H7 (cell line): ENCODE measurements around the gene VAPB. TPM values are rescaled to one million over a fixed set of nuclear protein-coding genes. Genes with fewer than 3 reads are reported as not detected.

Source experiments
- DNase-seq: peaks from one replicate; pipeline ENCODE4 v3.0.0; 2012
- H3K27me3 ChIP-seq: 2 replicates; pipeline ENCODE4 v1.6.0; 2011; ENCODE audit warnings: mild to moderate bottlenecking, low read length; ENCODE audit not compliant: control insufficient read depth, insufficient read depth
- H3K36me3 ChIP-seq: replicated peaks from 2 replicates; pipeline ENCODE4 v1.5.1; 2011; ENCODE audit warnings: low read length; ENCODE audit not compliant: control insufficient read depth, insufficient read depth
- H3K4me3 ChIP-seq: 2 replicates; pipeline ENCODE4 v1.5.1; 2011; ENCODE audit warnings: low read depth, mild to moderate bottlenecking, control low read depth, low read length, moderate library complexity; ENCODE audit not compliant: insufficient read depth
- total RNA-seq: library from RNA; depleted of rRNA; stranded (reverse); fragments of >200 nt; shearing (Covaris generic); gene quantifications from 2 replicates; pipeline ENCODE4 v1.2.3, GENCODE V29; 2014; rRNA removed

VAPB gene
- total RNA-seq, 1 experiment from 2014 or later, result 14.0 TPM

- DNase-seq, result no peak
- Histone ChIP-seq H3K27me3 (no peaks in the 10 kb centered on the region), H3K36me3 (no peaks in the 10 kb centered on the region), H3K4me3 (no peak overlapping the region)
These were observed 106.8 kb downstream of the VAPB start for GRCh38 chr20:58495623-58496428.

GRCh38 chr20:58496429-58496769 lies 107.4 kb downstream of the VAPB start:
- H3K4me3 ChIP-seq, result no peak overlapping the region
- H3K27me3 ChIP-seq, result no peaks in the 10 kb centered on the region
- DNase-seq, result no peak

DNA sequence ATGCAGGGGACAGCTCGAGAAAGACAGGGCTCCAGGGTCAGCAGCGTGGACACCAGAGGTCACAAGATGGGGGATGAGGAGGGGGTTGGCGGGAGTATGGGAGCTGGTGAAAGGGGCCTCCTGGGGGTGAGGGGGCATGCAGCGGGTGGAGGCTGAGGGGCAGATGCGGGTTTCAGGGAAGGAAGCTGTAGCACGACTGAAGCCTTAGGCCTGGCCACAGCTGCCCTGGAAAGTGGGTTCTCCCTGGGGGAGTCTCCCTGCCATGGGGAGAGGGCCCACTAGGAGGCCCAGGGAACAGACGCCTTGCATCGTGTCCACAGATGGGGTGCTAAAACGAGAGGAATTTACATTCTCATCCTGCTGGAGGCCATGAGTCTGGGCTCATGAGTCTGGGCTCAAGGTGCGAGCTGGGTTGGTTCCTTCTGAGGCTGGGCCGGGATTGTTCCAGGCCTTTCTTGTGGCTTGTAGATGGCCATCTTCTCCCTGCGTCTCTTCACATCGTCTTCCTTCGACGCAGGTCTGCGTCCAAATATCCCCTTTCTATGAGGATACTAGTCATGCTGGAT lies 108.1 kb downstream of the VAPB start:
- peak; percentile 32 for DNase-seq
- Histone ChIP-seq H3K27me3 (no peaks in the 10 kb centered on the region), H3K4me3 (no peak overlapping the region), H3K36me3 (no peaks in the 10 kb centered on the region)

More at GRCh38 chr20:58496429-58496769, 107.4 kb downstream of the VAPB start:
- no peaks in the 10 kb centered on the region for H3K36me3 ChIP-seq

- no peak for DNase-seq
- Histone ChIP-seq H3K36me3 (no peaks in the 10 kb centered on the region), H3K4me3 (no peak overlapping the region), H3K27me3 (no peaks in the 10 kb centered on the region)
These were observed 108.9 kb downstream of the VAPB start for GRCh38 chr20:58497724-58498469.

DNA sequence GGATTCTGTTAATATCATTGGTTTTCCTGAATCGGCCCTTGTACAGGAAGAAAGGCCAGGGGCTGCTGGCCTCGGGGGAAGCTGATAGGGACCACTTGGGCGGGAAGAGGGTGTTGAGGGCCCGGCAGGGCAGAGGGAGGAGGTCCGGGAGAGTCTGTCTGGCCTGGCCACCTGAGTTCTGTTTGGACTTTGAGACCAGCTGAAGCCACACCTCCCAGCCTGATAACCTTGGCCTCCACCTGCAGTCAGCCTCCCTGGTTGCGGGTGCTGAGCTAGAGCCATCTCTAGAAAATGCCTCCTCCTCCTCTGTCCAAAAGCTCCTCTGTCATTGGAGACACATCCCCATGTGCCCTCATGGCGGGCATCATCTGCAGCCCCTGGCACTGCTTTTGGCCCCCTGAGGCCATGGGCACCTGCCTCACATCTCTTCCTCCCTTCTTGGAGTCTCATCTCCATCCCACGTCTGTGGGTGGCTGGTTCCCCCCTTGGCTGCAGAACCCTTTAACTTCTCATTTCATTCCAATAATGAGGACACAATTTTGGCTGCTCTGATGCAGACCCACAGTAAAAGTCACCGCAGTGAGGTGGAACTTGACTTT lies 109.5 kb downstream of the VAPB start:
- Histone ChIP-seq H3K27me3 (no peaks in the 10 kb centered on the region), H3K4me3 (no peak overlapping the region), H3K36me3 (no peaks in the 10 kb centered on the region)
- DNase-seq, result no peak

GRCh38 chr20:58500256-58500655 lies 111.2 kb downstream of the VAPB start:
- no peaks in the 10 kb centered on the region for H3K27me3 ChIP-seq
- DNase-seq, result no peak

More at GRCh38 chr20:58500256-58500655, 111.2 kb downstream of the VAPB start:
- H3K4me3 ChIP-seq, result no peak overlapping the region
- no peaks in the 10 kb centered on the region for H3K36me3 ChIP-seq

Other genes starting within 250 kb of the VAPB start
- gene ANKRD60, start 160.6 kb upstream of the VAPB start, total RNA-seq, result not detected in 2 replicates
- 3.8 and 5.8 TPM in 2 replicates for gene RAB22A, start 79.5 kb upstream of the VAPB start, total RNA-seq
- 1.5 and 2.6 TPM in 2 replicates for gene APCDD1L, start 126.2 kb downstream of the VAPB start, total RNA-seq